ENCODE results near the gene SELPLG.
"Not testable (repeated sequence)": the region's sequence is repeated elsewhere in the genome, so short reads cannot be mapped to it uniquely, and the experiment has no call there.

- TF ChIP-seq CTCF, POLR2A (IDR thresholded peaks at IDR 0.05): not testable (repeated sequence)
Measured at GRCh38 chr12:108656247-108656646, 22.6 kb upstream of the SELPLG start.
